Measurements from ENCODE around the gene VTN.

The VTN gene

DNA sequence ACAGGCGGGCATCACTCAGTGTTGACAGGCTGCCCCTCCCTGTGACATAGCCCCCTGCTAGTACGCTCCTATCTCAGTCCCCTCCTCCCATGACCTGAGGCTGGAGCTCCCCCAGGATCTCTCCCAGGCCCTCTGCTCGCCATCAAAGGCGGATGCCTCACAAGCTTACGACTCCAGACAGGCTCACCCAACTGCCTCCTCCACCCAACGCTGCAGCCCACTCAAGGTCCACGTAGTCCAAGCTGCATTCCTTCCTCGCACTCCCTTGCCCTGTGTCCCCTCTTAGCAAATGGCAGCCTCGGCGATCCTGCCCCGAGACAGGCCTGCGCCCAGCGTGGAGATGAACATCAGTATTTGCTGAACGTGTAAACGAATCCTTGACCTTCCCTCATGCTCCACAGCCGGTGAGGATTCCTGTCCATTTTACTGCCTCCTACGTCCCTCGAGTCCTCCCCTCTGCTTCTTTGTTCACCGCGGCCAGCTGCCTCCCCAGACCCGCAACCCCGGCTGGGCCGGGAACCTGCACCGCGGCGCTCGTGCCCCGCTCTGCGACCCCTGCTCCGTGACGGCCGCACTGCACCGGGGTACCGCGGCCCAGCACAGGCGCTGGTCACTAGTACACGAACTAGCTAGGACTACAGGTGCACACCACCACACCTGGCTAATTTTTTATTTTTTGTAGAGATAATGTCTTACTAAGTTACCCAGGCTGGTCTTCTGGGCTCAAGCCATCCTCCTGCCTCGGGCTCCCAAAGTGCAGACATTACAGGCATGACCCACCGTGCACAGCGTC, 51.9 kb downstream of the VTN start:
- no peak for DNase-seq

All from NCI-H2107 (cell line).